Measurements from ENCODE around the gene ALCAM.

The ALCAM gene

DNA sequence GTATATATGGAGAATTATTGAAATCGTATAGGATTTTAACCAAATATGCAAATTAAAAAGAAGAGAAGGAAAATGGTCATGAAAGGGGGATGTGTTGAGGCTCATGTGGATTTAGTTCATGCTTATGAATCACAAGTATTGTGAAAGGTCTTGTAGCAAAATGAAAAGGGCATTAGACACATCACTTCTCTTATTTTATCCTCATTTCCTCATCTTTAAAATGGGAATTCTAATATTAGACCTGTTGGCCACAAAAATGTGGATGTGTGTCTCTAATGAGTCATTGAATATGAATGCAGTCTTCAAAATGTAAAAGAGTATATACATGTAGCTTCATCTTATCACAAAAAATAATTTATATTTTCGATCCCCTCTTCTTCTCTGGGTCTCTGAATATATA is 14.9 kb upstream of the ALCAM start:
- Mint-ChIP-seq H3K36me3 (ENCODE audit: low read depth) (no peaks in the 10 kb centered on the region), H3K4me3 (no peak overlapping the region), H3K27ac (no peak overlapping the region), H3K27me3 (ENCODE audit: low read depth) (peaks cover 6% of the 10 kb centered on the region), H3K4me1 (peaks cover 25% of the 10 kb centered on the region), H3K9me3 (no peaks in the 10 kb centered on the region)
- TF ChIP-seq, protein P1, sequence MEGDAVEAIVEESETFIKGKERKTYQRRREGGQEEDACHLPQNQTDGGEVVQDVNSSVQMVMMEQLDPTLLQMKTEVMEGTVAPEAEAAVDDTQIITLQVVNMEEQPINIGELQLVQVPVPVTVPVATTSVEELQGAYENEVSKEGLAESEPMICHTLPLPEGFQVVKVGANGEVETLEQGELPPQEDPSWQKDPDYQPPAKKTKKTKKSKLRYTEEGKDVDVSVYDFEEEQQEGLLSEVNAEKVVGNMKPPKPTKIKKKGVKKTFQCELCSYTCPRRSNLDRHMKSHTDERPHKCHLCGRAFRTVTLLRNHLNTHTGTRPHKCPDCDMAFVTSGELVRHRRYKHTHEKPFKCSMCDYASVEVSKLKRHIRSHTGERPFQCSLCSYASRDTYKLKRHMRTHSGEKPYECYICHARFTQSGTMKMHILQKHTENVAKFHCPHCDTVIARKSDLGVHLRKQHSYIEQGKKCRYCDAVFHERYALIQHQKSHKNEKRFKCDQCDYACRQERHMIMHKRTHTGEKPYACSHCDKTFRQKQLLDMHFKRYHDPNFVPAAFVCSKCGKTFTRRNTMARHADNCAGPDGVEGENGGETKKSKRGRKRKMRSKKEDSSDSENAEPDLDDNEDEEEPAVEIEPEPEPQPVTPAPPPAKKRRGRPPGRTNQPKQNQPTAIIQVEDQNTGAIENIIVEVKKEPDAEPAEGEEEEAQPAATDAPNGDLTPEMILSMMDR (IDR thresholded peaks at IDR 0.05; ENCODE audit: unreplicated experiment in 3 of 3), result no peak

GRCh38 chr3:105352976-105353375 is 13.7 kb upstream of the ALCAM start:
- Mint-ChIP-seq H3K27me3 (ENCODE audit: low read depth) (peaks cover 6% of the 10 kb centered on the region), H3K9me3 (no peaks in the 10 kb centered on the region), H3K27ac (peak overlapping the region in 2 of 3 experiments; percentile 67 to 78), H3K4me1 (peaks cover 25% of the 10 kb centered on the region), H3K36me3 (ENCODE audit: low read depth) (no peaks in the 10 kb centered on the region), H3K4me3 (peak overlapping the region; percentile 52 to 84 (median 77))
- TF ChIP-seq, protein P1 (IDR thresholded peaks at IDR 0.05; ENCODE audit: unreplicated experiment in 3 of 3), result no peak

- Mint-ChIP-seq H3K9me3 (no peaks in the 10 kb centered on the region), H3K4me3 (peak overlapping the region; percentile 77 to 84 (median 84)), H3K27ac (peak overlapping the region; percentile 78 to 87 (median 78)), H3K4me1 (peaks cover 25% of the 10 kb centered on the region), H3K36me3 (ENCODE audit: low read depth) (no peaks in the 10 kb centered on the region), H3K27me3 (ENCODE audit: low read depth) (peaks cover 6% of the 10 kb centered on the region)
- TF ChIP-seq, protein P1 (IDR thresholded peaks at IDR 0.05; ENCODE audit: unreplicated experiment in 3 of 3), result no peak
These were observed 13.1 kb upstream of the ALCAM start for GRCh38 chr3:105353485-105354161.

DNA sequence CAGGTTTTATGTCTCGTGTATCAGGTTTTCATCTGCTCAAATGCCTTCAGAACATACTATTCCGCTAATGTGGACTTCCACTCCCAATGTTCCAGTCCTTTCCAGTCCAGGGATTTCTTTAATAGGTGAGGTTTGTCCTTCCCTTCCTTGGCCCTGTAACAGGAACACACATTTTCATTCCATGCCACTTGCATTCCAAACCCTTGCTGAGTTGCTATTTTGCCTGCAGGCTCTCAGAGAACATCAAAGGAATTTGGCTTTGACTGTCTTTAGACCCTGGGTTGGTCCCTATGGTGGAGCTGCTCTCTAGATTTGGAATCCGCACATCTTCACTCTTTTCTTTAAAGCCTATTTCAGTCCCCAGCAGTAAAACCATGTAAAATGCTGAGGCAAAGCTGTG is 12.3 kb upstream of the ALCAM start:
- Mint-ChIP-seq H3K9me3 (no peaks in the 10 kb centered on the region), H3K36me3 (ENCODE audit: low read depth) (no peaks in the 10 kb centered on the region), H3K27me3 (ENCODE audit: low read depth) (peaks cover 6% of the 10 kb centered on the region), H3K27ac (peak overlapping the region; percentile 78 to 87 (median 78)), H3K4me1 (peaks cover 31% of the 10 kb centered on the region), H3K4me3 (peak overlapping the region; percentile 77 to 84 (median 84))
- TF ChIP-seq, protein P1 (IDR thresholded peaks at IDR 0.05; ENCODE audit: unreplicated experiment in 3 of 3), result no peak

DNA sequence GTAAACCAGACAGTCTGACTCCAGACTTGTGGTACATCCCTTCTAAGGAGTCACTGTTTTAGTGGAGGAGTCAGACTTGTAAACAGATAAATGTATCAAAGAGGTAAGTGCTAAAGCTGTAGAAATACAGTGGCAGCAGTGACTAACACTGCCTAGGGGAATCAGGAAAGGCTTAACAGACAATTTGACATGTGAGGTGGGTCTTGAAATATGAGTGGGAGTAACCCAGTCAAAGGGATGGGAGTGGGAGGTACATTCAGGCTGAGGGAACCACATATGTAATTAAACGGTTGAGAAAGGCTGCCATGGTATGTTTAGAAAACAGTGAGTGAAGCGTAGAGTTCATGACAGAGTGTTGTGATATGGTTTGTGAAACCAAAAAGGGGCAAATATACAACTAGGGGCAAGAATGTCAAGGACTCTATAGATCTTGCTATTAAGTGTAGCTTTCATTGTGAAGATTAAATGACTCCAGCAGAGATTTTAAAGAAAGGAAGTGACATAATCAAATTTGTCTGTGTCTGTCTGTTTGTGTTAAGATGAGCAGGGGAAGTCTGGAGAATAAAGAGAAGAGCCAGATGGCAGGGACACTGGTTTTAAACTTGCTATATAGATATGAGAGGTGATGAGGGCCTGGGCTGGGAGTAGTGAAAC is 11.2 kb upstream of the ALCAM start:
- Mint-ChIP-seq H3K4me3 (peak overlapping the region; percentile 1 to 4 (median 2)), H3K27ac (peak overlapping the region; percentile 78 to 87 (median 78)), H3K36me3 (ENCODE audit: low read depth) (no peaks in the 10 kb centered on the region), H3K4me1 (peaks cover 31% of the 10 kb centered on the region), H3K27me3 (ENCODE audit: low read depth) (peaks cover 6% of the 10 kb centered on the region), H3K9me3 (no peaks in the 10 kb centered on the region)
- TF ChIP-seq, protein P1 (IDR thresholded peaks at IDR 0.05; ENCODE audit: unreplicated experiment in 3 of 3), result no peak
